Activated CD8-positive, alpha-beta memory T cell treated with anti-CD3 and anti-CD28 coated beads, Interleukin-2, amount 50 U/mL, for 1 hour (primary cell): ENCODE measurements around the gene RAD21L1.

Experiments used
- DNase-seq: peaks from one replicate; pipeline ENCODE4 v3.0.0-alpha.2; 2020; ENCODE audit errors: extremely low read depth

RAD21L1 gene

DNA sequence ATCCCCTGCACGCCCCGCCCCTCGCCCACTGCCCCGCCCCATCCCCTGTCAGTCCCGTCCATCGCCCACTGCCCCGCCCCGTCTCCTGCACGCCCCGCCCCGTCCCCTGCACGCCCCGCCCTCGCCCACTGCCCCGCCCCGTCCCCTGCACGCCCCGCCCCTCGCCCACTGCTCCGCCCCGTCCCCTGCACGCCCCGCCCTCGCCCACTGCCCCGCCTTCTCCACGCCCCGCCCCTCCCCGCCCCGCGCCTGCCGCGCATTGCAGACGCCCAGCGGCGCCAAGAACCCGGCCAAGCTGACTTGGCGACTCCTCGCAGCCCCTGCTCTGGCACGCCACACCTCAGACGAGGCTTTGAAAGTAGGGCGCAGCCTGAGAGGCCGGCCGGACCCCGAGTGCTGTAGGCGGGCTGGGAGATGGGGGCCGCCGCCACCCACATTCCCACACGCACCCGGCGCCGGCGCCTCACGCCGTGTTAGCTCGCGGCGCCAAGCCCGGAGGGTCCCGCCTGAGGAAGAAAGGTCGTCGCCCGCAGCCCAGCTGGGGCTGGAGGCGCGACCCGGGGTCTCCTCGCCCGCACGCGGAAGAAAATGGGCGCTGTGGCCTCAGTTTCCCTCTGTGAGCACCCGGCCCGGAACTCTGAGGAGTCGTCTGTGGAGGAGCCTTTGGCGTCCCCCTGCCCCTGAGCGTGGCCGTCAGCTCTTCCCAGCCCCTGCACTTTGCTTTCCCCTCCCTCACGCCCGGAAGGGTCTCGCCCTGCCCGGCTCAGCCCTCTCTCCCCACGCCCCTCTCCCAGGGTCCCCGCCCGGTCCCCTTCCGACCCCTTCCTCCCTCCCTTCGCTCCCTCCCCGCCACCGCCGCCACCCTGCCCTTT lies at the start of gene RAD21L1:
Gene RAD21L1 (plus strand): TSS at position 262 of the 872 bp plus-strand sequence. CDS start 2,410 bp downstream, outside the sequence.
- peak; percentile 59 for DNase-seq

DNA sequence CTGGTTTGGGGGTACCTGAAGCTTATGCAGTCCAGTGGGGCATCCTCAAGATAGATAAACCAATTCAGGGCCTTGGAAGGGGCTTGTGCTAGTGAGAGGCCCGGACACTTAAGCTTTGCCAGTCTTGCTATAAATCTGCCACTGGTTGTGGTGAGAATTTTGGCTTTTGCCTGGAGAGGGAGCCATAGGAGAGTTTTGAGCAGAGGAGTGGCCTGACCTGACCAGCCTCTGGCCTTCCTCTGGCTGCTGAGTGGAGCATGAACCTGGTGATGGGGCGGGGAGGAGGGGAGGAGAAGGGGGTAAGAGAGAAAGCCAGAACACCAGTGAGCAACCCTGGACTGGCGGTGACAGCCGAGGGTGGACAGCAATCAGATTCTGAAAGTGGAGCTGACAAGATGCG lies 48.2 kb upstream of the RAD21L1 start:
- no peak for DNase-seq

DNA sequence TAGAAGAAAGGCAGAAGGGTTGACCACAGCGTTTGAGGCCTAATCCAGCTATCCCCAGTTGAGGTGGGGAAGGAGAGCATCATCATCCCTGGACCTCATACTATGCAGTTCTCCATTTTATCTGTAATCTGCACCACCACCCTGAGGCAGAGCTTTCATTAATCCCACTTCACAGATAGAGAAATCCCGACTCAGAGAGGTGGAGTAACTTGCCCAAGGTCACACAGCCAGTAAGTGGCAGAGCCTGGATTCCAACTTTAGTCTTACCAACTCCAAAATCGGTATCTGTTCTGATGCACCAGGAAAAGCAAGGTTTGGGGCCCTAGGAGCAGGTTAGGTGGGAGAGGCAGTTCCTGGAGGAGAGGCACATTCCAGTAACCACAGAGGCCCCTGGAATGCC lies 47.7 kb upstream of the RAD21L1 start:
- no peak for DNase-seq

DNA sequence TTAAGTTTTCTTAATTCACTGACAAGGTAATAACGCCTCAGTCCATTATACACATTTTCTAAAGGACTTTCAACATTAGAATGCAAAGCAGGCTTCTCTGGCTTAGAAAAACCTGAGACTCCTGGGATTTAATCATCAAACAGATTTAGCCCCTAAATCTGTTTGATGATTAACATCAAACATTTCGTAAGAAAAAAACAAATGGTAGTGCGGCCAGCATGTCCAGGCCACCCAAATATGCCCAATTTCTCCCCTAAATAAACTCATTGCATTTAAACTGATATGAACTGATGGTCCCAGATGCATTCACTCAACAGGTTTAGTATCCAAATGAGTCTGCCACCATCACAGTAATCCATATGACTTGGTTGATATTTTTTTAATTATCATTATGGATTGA lies 47.2 kb upstream of the RAD21L1 start:
- DNase-seq, result no peak

DNA sequence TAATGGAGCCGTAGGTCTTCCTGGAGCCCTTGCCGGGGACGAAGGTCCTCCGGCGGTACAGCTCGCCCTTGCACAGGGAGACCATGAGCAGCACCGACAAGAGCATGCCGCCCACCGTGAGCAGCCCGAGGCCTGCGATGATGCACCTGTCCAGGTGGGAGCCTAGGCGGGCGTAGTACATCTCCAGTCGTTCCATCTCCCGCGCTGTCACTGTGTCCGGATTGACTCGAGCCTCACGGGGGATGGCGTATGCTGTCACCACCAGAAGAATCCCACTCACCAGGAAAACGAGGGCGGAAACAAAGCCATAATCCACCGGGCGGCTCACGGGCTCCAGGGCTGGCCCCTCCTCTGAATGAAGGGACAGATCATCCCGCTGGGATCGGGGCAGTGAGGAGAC lies 44.9 kb upstream of the RAD21L1 start:
- DNase-seq, result no peak

DNA sequence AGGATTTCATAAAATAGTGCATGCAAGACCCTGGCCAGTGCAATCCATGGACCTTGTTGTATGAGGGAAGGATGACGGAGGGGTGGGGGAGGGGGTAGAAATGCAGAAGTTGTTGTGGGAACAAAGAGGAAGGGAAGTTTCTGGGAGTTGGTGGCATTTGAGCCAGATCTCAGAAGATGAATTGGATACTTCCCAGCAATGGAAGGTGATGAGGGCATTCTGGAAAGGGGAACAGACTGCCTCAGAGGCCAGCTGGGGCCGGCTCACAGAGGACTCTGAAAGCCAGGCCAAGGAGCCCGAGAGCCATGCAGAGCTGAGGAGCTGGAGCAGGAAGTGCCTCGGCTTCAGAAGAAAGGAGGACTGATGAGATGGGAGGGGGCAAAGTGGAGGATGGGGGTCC lies 43.7 kb upstream of the RAD21L1 start:
- no peak for DNase-seq

DNA sequence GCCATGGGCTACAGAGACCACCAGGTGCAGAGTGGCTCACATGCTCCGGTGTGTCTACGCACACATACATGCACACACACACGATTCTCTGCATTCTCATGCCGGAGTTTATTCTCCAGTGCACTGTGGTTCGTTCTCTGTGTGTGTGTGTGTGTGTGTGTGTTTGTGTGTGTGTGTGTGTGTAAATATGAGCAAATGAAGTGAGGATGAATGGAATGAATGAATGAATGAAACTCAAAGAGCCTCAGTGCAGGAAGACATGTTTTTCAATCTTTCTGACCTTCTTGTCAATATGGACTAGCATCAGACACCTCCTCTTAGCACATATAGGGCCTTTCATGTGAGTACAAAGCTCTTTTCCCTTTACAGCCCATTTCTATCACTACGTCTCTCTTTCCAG lies 42.7 kb upstream of the RAD21L1 start:
- no peak for DNase-seq

DNA sequence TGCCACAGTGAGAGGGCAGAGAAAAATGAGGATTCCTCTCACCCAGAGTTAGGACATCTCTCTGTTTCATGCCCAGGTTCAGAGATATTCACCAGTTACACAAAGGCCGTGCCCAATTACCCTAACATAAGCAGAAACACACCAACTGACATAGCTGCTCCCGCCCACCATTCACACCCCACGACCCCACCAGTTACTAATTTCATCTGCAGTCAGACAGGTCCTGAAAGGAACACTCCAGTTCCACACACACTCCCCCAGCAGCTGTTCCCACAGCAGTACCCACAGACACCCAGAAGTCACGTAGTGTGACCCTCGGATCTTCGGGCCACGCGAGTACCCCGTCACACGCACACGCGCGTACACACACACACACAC lies 41.6 kb upstream of the RAD21L1 start:
- no peak for DNase-seq

DNA sequence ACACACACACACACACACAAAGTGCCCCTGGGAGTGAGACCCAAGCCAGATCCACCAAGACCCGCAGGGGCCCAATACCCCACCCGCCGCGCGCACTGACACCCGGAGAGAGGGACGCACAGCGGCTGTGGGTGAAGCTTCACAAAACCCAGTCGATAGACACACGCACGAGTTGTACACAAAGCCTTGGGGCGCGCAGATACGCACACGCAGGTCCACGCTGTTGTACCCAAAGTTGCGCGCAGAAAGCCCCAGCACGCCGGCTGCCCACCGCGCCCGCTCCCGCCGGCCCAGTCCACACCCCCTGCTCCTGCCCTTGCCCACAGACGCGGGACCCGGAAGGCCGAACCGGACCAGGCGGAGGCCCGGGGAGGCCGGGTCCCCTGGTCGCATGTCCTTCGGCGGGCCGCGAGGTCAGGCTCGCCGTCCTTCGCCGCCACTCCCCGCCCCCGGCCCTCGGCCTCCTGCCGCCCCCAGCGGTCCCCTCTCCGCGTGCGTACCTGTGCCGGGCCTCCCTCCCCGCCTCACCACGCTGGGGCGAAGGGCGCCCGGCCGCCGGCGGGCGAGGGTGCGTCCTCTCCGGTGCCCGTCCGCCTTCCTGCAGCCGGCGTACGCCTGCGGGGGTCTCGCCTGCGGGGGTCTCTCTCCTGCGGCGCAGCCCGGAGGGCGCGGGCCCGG lies 41.1 kb upstream of the RAD21L1 start, which contains the start of gene TMEM74B:
Gene TMEM74B (minus strand): TSS at position 344 of the 678 bp plus-strand sequence. CDS start 1,180 bp downstream, outside the sequence.
- no peak for DNase-seq

DNA sequence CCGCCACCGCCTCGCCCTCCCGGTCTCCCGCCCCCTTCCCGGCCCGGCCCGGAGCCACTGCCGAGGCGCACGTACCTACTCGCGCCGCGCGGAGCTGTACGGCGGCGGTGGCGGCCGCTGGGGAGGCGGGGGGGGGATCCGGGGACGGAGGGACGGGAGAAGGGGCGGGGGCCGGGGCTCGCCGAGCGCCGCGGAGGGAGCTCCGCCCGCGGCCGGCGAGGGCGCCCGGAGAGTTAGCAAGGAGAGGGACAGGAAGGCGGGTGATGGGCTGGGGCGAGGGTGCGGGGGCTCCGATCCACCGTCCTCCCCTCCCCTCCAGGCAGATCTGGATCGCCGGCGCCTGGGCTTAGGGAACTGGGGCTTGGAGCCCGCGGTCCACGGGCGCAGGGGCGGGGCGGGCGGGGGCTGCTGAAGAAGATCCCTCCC lies 40.5 kb upstream of the RAD21L1 start:
- no peak for DNase-seq

DNA sequence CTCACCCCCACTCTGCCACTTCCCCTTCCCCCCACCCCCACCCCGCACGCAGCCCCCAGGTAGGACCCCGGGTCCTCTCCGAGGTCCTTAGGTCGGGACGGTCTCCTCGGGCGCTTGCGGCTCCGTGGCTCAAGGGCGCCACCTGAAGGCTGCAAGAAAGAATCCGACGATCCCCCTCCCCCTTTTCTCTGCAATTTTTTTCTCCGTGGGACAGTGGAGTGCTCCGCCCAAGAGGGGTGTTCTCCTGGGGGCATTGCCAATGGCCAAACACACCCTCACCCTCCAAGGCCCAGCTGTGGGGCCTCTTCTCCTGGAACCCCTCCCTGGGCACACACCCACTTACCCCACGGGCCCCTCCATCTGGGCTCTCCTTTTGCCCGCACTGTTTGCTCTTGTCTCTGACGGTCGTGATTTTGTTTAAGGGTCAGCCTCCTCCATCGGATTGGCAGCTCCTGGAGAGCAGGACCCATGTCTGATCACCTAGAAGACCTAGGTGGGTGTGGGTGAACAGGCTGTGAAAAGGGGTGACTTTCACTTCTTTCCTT lies 40.0 kb upstream of the RAD21L1 start:
- DNase-seq, result no peak

DNA sequence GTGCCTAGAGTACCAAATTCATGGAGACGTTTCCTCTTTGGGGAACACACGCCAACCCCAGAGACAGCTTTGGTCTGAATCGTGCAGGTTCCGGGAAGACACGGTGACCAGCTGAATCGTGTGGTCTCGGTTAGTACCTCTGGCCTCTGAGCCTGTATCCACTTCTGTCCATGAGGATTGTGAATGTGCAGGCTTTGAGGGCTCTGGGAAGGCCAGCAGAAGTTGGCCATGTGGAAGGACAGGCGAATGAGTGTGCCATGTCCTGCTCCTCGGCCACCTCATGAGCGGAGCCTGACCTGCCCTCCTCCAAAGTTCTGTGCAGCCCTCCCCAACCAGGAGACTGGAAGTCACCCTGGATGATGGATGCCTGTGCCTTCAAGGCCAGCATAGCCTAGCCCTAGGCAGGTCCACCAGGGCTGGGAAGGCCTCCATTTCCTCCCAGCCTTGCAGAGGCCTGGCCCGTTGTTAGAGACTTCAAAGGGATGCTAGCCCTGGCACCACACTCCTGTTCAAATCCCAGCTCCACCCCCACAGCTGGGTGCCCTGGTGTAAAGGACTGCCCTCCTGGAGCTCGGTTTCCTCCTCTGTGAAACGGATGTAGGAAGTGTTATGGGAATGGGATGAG lies 39.4 kb upstream of the RAD21L1 start:
- DNase-seq, result no peak

DNA sequence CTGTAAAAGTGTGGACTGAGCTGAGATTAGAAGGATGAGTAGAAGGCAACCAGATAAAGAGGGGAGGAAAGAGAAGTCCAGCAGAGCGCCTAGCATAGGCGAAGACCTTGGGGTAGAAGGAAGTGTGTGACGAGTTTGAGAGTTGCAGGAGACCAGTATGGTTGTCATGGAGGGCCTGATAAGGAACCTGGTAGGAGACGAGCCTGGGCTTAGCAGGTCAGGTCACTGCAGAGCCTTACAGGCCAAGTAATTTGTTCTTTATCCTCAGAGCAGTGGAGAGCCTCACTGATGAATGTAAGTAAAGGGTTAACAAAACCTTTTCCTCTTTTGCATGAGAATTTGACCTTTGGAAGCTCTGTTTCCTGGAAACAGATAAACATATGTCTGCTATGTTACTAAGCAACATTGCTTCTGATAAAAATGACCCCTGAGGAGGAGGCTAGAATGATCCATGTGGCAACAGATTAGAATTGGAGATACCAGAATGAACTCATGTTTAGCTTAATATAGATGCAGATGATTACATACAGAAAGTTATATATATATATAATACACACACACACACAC lies 38.2 kb upstream of the RAD21L1 start:
- DNase-seq, result no peak

DNA sequence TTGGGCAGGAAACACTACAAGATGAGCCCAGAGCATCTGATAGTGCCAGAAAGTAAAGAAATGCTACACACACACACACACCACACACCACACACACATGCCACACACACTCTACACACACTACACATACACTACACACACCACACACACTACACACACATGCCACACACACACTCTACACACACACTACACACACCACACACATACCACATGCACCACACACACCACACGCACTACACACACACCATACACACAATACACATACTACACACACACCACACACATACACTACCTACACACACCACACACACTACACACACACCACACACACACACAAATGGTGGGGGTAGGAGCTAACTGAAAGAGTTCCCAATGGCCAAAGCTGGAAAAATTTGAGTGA lies 37.5 kb upstream of the RAD21L1 start:
- no peak for DNase-seq

DNA sequence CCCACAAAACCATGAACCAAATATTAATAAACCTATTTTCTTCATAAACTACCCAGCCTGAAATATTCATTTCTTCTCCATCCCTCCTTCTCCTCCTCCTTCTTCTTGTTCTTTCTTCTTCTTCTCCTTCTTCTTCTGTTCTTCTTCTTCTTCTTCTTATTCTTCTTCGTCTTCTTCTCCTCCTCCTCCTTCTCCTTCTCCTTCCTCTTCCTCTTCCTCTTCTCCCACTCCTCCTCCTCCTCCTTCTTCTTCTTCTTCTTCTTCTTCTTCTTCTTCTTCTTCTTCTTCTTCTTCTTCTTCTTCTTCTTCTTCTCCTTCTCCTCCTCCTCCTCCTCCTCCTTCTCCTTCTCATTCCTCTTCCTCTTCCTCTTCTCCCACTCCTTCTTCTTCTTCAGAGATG lies 36.0 kb upstream of the RAD21L1 start:
- DNase-seq, result no peak

DNA sequence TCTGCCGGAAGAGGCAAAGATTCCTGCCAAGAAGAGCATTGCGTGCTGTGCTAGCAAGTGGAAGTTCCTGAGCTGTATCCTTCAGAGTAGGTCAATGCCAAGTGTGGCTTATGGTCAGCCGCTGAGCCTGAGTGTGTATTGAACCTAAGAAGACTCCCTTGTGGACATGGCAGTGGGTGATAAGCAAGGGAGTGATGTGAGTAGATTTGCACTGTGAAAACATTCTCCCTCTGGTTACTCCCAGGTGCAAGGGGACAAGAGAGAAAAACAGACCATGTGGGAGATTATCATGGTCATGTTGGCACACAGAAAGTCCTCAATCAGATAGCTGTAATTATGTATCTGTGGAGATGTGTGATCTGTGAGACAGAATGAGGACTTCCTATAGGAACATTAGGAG lies 35.0 kb upstream of the RAD21L1 start:
- no peak for DNase-seq

DNA sequence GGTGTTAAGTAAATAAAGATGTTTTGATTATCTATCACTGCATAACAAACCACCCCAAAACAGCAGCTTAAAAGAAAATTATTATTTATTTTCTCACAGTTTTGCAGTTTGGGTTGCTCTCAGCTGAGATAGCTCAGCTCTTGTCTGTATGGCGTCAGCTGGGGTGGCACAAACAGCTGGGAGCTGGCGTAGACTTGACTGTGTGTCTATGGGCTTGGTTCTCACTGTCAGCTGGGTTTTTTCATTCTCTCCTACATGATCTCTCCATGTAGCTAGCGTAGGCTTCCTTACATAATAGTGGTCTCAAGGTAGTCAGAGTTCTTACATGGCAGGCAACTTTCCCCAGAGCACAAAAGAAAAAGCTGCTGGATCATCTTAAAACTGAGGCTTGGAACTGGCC lies 34.5 kb upstream of the RAD21L1 start:
- no peak for DNase-seq

DNA sequence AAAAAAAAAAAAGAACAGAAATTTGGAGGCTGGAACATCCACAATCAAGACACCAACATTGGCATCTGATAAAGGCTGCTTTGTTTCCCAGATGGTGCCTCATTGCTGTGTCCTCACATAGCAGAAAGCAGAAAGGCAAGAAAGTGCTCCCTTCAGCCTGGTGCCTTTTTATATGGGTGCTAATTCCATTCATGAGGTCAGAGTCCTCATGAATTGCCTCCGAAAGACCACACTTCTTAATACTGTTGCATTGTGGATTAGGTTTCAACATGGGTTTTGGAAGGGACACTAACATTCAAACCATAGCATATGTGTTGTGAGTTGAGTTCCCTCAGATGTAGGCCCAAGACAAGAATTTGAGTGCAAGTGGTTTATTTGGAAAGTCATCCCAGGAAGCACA lies 30.6 kb upstream of the RAD21L1 start:
- DNase-seq, result no peak

DNA sequence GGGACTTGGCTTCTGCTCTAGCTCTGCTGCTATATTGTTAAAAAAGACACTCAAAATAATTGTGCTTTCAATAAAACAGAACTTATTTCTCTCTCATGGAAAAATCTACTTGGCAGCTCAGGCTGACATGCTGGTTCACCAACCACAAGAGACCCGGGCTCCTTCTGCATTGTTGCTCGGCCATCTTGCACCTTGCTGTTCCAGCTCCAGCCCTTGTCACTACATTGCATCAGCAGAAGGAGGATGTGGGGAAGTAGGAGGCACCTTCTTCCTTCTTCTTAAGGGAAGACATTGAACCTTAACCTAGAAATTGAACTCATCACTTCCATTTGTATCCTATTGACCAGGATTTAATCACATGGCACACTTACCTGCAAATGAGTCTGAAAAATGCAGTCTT lies 29.2 kb upstream of the RAD21L1 start:
- DNase-seq, result no peak

DNA sequence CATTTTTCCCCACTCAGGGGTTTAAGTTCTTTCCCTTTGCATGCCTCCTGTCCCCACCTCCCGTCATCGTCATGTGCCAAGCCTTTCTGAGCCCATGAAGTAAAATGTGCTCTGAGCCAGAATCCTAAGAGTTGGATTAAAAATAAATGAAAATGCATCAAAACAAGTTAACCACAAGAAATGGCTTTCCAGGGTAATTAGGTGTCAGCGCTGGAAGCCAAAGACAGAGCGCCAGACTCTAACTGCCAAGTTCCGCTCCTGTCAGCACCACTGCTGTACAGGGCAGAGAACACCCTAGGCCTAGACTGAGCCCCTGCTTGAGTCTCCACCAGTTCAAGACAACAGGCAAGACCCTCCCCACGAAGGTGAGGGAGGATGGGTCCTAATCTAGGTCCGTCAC lies 28.0 kb upstream of the RAD21L1 start:
- no peak for DNase-seq

DNA sequence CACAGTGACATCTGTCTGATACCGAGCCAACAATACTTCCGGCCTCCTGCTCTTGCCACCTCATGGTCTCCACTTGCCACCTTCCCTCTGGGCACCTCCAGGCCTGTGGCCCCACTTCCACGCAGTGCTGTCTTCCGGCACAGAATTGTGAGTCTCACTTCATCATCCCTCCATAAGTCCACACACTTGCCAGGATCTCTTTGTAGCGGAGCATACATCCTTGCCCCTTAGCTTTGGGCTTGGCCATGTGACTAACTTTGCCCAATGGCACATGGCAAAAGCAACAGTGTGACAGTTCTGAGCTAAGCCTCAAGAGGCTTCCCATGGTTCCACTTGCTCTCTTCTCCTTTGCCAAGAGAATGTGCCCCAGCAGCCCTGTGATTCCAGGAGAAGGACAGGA lies 27.1 kb upstream of the RAD21L1 start:
- DNase-seq, result no peak

DNA sequence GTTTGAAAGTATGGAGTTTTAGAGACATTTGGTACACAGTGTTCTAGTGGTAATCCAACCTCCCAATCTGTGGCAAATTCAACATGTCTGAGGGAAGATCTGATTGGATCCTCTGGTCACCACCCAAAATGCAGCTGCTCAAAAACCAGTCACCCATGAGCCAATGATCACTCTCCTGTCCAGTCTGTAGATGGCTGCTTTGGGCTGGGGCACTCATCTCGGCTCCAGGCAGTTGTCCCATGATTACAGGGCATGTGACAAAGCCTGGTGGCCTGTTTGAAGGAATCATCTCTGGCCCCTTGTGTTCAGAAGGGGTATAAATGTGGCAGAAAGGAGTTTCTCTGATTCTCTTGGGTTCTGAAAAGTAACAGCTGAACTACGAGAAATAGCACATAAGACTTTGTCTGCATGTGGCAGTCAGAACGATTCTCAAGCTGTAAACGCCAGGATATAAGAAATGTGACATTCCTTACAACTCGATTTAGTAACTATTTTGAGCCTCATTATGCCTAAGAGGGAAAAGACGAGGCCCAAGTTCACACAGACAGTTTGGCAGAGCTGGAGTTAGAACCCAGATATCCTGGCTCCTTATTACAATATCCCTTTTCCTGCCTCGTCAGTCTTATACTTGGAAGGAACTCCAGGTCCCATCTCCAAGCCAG lies 26.5 kb upstream of the RAD21L1 start:
- no peak for DNase-seq
